GF-D8 (cell line): ENCODE measurements around the gene APOL4.
"Not testable (repeated sequence)": the region's sequence is repeated elsewhere in the genome, so short reads cannot be mapped to it uniquely, and the experiment has no call there.

ENCODE experiments used
- DNase-seq: peaks from one replicate; lab custom pipeline; 2025; lab: John Stamatoyannopoulos, UW

The APOL4 gene

GRCh38 chr22:36183446-36183845 lies 18.2 kb downstream of the APOL4 start:
- no peak for DNase-seq

- DNase-seq, result no peak
Measured at GRCh38 chr22:36182857-36183256, 18.8 kb downstream of the APOL4 start.

- no peak for DNase-seq
Measured at GRCh38 chr22:36182056-36182455, 19.6 kb downstream of the APOL4 start.

GRCh38 chr22:36180928-36181327 lies 20.7 kb downstream of the APOL4 start:
- no peak for DNase-seq

GRCh38 chr22:36180038-36180880 lies 21.4 kb downstream of the APOL4 start:
- DNase-seq, result no peak

DNA sequence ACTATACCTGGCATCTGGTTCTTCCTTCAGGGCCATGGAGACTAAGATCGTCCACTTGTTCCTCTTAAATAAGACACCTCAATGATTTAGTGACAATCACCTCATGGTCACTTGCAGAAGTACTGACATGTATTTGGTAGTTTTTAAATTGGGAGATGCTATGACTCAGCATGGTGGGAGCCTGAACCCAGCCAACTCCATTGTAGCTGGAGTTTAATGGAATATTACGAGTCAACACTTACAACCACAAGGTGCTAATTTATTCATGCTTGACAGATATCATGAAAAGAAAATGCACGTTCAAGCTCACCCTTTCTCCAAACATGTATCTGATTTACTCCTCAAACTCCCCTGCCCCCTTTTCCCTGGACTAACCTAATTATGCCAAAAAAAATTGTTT lies 24.4 kb downstream of the APOL4 start:
- no peak for DNase-seq

DNA sequence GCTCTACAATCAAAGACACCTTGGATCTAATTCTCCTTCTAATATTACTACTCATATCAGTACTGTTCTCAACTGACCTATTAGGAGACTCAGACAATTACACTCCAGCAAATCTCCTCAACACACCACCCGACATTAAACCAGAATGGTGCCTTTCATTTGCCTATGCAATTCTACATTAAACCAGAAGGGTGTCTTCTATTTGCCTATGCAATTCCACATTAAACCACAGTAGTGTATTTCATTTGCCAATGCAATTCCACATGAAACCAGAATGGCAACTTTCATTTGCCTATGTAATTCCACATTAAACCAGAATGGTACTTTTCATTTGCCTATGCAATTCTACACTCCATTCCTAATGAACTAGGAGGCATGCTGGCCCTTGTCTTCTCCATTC lies 25.7 kb downstream of the APOL4 start:
- no peak for DNase-seq

DNA sequence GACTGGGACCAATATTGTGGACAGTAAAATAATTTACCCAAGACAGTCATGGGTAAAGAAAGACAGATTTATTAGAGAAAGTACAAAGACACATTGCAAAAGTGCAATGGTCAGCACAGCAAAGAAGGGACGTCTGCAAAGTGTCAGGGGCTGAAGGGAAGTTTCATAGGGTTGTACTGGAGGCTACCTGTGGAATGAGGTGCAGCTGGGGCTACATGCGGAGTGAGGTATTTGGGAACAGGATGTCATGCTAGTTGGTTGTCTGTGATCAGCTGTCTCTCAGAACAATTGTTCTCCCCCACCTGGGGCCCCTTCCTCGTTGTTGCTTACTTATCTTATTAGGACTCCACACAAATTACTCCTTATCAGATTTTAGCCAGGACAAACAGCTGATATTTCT lies 29.7 kb downstream of the APOL4 start:
- no peak for DNase-seq

- DNase-seq, result no peak
Measured at GRCh38 chr22:36166518-36167220, 34.9 kb downstream of the APOL4 start.

DNA sequence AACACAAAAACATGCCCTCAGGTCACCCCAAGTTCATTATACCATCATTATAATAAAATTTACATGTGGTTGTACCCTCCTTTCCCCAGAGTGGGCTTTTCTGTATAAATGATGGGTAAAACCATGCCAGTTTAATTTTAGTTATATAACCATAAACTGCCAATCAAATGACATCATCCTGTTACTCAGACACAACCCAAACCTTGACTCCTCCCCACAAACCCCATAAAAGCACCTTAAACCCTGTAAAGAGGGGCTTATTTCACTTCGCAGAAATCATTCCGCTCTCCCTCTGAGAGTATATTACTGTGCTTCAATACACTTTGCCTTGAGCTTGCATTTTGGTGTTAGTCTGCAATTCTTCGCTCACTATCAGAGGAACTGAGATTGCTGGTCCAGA lies 35.5 kb downstream of the APOL4 start:
- DNase-seq, result no peak

GRCh38 chr22:36165141-36165540 lies 36.5 kb downstream of the APOL4 start:
- no peak for DNase-seq

DNA sequence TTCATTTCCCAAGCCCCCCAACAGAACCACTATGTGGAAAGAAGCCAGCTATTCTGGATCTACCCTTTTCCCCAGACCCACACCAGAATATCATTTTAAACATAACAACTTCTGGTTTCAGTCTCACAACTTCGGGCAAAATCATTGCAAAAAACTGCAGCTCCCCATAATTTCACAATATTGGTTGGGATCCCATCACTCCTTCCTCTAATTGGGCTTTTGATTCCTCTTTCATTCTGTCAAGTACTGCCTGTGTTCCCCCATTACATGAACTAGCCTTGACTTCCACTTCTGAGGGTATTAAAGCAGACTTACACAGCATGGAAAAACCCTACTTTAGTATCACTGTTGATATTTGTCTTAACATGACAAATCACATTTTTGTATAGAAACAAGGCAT lies 37.0 kb downstream of the APOL4 start:
- DNase-seq, result no peak

GRCh38 chr22:36163497-36163896 lies 38.1 kb downstream of the APOL4 start:
- DNase-seq, result no peak

DNA sequence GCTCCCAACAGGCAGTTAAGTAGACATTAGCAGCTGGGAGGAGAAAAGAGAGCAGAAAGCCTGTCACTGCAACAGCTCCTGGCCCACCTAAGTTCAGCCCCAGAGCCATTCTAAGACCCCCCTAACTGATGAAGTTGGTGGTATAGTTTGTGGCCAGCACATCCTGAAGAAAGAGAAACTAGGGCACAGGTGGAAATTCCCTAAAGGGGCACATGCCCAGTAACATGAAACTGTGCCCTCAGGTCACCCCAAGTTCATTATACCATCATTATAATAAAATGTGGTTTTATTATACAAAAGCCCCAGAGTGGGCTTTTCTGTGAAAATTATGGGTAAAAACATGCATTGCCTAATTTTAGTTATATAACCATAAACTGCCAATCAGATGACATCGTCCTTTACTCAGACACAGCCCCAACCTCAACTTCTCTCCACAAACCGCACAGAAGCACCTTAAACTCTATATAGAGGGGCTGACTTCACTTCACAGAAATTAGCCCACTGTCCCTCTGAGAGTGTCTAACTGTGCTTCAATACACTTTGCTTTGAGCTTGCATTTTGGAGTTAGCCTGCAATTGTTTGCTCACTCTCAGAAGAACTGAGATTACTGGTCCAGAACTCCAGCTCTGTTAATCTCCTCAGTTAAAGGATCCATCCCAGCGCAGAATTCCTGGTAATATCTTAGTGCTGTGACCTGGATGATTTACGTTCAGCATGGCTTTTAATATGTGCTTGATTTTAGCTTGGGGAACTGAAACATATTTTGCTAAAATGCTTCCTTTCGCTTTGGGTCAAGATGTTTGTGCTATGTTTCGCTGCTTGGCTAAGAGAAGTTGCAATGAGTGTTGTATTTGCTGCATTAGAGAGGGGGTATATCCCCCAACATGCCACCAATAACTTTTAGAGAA lies 39.2 kb downstream of the APOL4 start:
- DNase-seq, result no peak

DNA sequence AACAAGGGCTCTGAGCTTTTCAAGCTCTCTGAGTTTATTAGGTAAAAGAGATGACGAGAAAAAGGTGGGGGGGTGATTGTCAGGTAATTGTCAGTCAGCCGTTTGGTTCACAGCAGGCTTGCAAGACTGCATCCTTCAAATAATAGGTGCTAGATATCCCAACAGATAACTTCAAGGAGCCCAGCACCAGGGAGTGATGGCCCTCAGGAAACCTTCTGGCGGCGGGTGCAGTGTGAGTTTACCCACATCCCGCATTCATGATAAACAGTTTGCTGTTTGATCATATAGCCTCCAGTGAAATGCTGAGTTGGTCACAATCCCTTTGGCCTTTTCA lies 39.8 kb downstream of the APOL4 start:
- DNase-seq, result not testable (repeated sequence)

- DNase-seq, result no peak
Measured at GRCh38 chr22:36160499-36160942, 41.1 kb downstream of the APOL4 start, which contains the start of gene APOL3. Gene APOL3, minus strand, starts transcription at chr22:36160755. Its CDS starts 11,700 bp downstream, at chr22:36149055.

DNA sequence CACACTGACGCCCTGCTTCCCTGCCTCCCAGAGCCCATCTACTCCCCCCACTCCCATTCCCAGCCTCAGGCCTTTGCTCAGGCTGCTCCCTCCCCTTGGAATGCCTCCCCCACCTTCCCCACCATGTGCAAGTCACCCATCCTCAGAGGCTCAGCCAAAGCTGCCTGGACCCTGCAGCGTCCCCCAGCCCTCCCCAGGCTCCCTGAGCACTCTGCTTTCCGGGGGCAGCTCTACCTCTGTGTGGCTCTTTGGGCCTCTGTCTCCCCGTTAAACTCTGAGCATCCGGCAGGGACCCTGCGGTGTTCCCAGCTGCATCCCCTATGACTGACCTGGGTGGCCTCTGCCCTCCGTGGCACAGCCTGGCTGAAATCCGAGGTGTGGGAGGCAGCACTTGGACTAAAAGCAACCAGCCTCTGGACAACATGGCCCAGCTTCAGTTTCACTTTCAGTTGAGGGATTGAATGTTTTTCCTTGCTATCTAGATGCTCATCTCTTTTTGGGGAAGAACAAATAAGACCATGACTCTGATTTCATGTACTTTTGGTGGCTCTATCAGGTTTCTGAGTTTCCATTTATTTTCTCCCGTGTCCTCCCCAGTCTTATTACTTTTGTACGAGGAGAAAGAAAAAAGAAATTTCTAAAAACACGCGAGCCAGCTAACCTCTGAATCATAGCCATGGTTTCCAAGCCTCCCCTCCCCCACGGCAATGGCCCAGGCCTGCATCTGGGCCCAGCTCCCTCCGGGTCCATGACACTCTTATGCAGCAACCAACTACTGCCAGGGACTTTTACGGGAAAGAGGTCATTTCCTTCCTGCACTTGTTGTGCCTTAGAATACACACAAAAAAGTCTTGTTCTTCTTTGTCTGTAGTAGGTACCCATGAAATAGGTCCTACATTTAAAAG lies 44.8 kb downstream of the APOL4 start:
- DNase-seq, result no peak

- no peak for DNase-seq
Measured at GRCh38 chr22:36156119-36156514, 45.5 kb downstream of the APOL4 start.

DNA sequence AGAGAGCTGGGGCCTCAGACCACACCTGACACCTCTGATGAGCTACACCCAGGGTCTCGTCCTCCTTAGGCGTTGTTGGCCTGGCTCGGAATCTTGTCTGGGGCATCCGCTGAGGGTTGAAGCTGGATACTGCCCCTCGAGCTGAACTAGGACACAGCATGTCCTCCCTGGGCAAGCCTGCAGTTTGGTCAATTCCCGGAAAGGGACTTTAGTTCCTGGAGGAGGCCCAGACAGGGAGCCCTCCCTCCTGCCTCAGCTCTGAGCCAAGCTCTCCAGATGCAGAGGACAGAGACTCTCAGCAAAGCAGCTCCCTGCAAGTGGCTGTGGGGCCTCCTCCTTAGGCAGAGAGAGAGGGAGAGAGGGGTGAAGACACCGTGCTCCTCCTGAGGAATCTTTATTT lies 45.9 kb downstream of the APOL4 start:
- no peak for DNase-seq

GRCh38 chr22:36154423-36154945 lies 47.1 kb downstream of the APOL4 start:
- DNase-seq, result no peak
